Endodermal cell (in vitro differentiated cells): ENCODE measurements around the gene PRKCE. TPM values are rescaled to one million over a fixed set of nuclear protein-coding genes. Genes with fewer than 3 reads are reported as not detected.
A peak's percentile ranks its signal among the peaks of the same experiment; 100 is the strongest.

Experiments
- DNase-seq: peaks from one replicate; pipeline ENCODE4 v3.0.0-alpha.2; 2017
- H3K27ac ChIP-seq: 2 replicates; pipeline ENCODE4 v1.5.1; 2013; ENCODE audit warnings: mild to moderate bottlenecking, low read depth, low read length, moderate library complexity
- H3K27me3 ChIP-seq: 2 replicates; pipeline ENCODE4 v1.6.1; 2013; ENCODE audit warnings: mild to moderate bottlenecking, low read length, moderate library complexity; ENCODE audit not compliant: insufficient read depth, control insufficient read depth, poor library complexity, severe bottlenecking
- H3K36me3 ChIP-seq: 2 replicates; pipeline ENCODE4 v1.7.0; 2013; ENCODE audit warnings: mild to moderate bottlenecking, low read length, moderate library complexity; ENCODE audit not compliant: control insufficient read depth, insufficient read depth
- H3K4me1 ChIP-seq: one replicate; pipeline ENCODE4 v1.7.0; 2013; ENCODE audit warnings: low read length; ENCODE audit not compliant: control insufficient read depth, insufficient read depth
- H3K4me3 ChIP-seq: 2 replicates; pipeline ENCODE4 v1.5.1; 2013; ENCODE audit warnings: mild to moderate bottlenecking, low read length, moderate library complexity
- H3K9ac ChIP-seq: 2 replicates; pipeline ENCODE4 v1.6.1; 2013; ENCODE audit warnings: mild to moderate bottlenecking, low read length, moderate library complexity; ENCODE audit not compliant: poor library complexity, severe bottlenecking; ENCODE audit errors: extremely low read depth
- H3K9me3 ChIP-seq: 2 replicates; pipeline ENCODE4 v1.6.1; 2013; ENCODE audit warnings: mild to moderate bottlenecking, low read length, moderate library complexity; ENCODE audit not compliant: control insufficient read depth
- H3K27ac Mint-ChIP-seq: 2 replicates; pipeline ENCODE4 v1.8.0; 2020; ENCODE audit warnings: mixed read lengths
- H3K27me3 Mint-ChIP-seq: 2 replicates; pipeline ENCODE4 v1.8.0; 2021; ENCODE audit warnings: mild to moderate bottlenecking, mixed read lengths; ENCODE audit not compliant: insufficient read depth
- H3K36me3 Mint-ChIP-seq: 2 replicates; pipeline ENCODE4 v1.8.0; 2020; ENCODE audit warnings: low read depth, mixed read lengths
- H3K4me1 Mint-ChIP-seq: 2 replicates; pipeline ENCODE4 v1.8.0; 2020; ENCODE audit warnings: mixed read lengths
- H3K4me3 Mint-ChIP-seq: 2 replicates; pipeline ENCODE4 v1.8.0; 2020; ENCODE audit warnings: mild to moderate bottlenecking, moderate library complexity, mixed read lengths
- H3K9me3 Mint-ChIP-seq: 2 replicates; pipeline ENCODE4 v1.8.0; 2020; ENCODE audit warnings: mild to moderate bottlenecking, mixed read lengths
- WGBS, 2 experiments: methylation state at CpG; one replicate each; pipeline versions ENCODE4 v1.1.5 to v1.1.7; 2013; ENCODE audit warnings: missing lambda C conversion rate in 2 of 2, mixed read lengths in 1 of 2; ENCODE audit not compliant: insufficient coverage in 1 of 2, insufficient read length in 1 of 2; 5-methylcytosine and 5-hydroxymethylcytosine counted together
- total RNA-seq, 2 donors: library from RNA; stranded (reverse); fragmentation: NEBNext Ultra II Directional in 1 of 2; extraction: Animal tissue kit (Norgen Biotek cat#: 25700) in 1 of 2; gene quantifications; 2 replicates in 1 of 2; 3 replicates in 1 of 2; pipeline ENCODE4 v1.2.1, GENCODE V29; 2021
- TF ChIP-seq, protein P1 (sequence below): fragments of 200-600 bp; sonication (generic); conservative IDR thresholded peaks from 2 replicates; pipeline ENCODE4 v1.5.0; 2021; ENCODE audit warnings: antibody characterized with exemption, mild to moderate bottlenecking

PRKCE gene
- total RNA-seq, 2 donors from 2014 or later, result 1.4 to 1.7 TPM

DNA sequence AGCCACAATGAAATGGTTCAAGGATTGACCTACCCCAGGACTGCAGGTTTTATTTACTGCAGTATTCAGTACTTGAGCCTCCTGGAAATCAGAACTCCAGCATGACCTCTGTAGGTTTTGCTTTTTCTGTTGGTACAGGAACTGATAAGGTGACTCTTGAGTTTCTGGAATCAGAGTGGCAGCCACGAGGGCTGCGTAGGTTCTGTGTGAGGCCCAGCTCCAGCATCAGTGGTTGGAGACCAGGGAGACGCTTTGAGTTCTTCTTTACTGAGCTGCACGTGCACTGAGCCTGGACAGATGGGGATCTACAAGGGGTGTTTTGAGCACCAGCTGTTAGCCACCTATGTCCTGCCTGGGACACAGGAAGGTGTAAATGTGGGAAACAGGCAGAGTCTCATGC, 423.0 kb downstream of the PRKCE start:
- TF ChIP-seq, protein P1, sequence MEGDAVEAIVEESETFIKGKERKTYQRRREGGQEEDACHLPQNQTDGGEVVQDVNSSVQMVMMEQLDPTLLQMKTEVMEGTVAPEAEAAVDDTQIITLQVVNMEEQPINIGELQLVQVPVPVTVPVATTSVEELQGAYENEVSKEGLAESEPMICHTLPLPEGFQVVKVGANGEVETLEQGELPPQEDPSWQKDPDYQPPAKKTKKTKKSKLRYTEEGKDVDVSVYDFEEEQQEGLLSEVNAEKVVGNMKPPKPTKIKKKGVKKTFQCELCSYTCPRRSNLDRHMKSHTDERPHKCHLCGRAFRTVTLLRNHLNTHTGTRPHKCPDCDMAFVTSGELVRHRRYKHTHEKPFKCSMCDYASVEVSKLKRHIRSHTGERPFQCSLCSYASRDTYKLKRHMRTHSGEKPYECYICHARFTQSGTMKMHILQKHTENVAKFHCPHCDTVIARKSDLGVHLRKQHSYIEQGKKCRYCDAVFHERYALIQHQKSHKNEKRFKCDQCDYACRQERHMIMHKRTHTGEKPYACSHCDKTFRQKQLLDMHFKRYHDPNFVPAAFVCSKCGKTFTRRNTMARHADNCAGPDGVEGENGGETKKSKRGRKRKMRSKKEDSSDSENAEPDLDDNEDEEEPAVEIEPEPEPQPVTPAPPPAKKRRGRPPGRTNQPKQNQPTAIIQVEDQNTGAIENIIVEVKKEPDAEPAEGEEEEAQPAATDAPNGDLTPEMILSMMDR, result no peak
- Histone ChIP-seq H3K27ac (no peak overlapping the region), H3K27me3 (no peaks in the 10 kb centered on the region), H3K9me3 (no peaks in the 10 kb centered on the region), H3K4me3 (no peak overlapping the region), H3K9ac (no peak overlapping the region), H3K36me3 (no peaks in the 10 kb centered on the region), H3K4me1 (no peaks in the 10 kb centered on the region)
- Mint-ChIP-seq H3K4me1 (peaks cover 16% of the 10 kb centered on the region), H3K4me3 (no peak overlapping the region), H3K27me3 (peaks cover 4% of the 10 kb centered on the region), H3K9me3 (no peaks in the 10 kb centered on the region), H3K36me3 (no peaks in the 10 kb centered on the region), H3K27ac (peak overlapping the region; percentile 19)
- WGBS, 2 experiments, result 93 to 100% methylated on average over 1 to 4 of the region's 4 CpGs
- DNase-seq, result no peak

DNA sequence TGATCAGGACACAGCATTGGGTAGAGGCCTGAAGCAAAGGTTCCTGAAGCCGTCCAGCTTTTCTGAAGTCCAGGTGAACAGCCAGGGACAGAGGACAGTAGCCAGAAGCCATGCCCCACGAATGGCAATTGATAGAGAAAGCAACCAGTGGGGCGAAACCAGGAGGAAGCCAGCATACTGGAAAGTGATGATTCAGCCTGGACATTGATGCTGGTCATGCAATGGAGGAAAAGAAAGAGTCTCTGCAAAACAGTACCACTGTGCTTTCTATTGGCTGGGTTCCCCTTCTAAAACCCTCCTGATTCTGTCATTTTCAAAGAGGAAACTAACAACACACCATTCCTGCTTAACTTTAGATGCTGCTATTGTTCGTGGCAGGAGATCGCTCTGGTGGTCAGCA, 424.4 kb downstream of the PRKCE start:
- H3K4me1 Mint-ChIP-seq, result peaks cover 21% of the 10 kb centered on the region
- no peak for DNase-seq
- H3K9me3 Mint-ChIP-seq, result no peaks in the 10 kb centered on the region
- H3K27ac ChIP-seq, result no peak overlapping the region
- no peaks in the 10 kb centered on the region for H3K27me3 ChIP-seq
- no peak overlapping the region for H3K4me3 Mint-ChIP-seq
- no peak overlapping the region for H3K27ac Mint-ChIP-seq
- TF ChIP-seq, protein P1, result no peak
- H3K36me3 ChIP-seq, result no peaks in the 10 kb centered on the region
- no peaks in the 10 kb centered on the region for H3K9me3 ChIP-seq
- no peaks in the 10 kb centered on the region for H3K4me1 ChIP-seq
- H3K9ac ChIP-seq, result no peak overlapping the region
- no peak overlapping the region for H3K4me3 ChIP-seq
- 92 to 100% methylated on average over 5 of the region's 5 CpGs for WGBS, 2 experiments
- H3K36me3 Mint-ChIP-seq, result no peaks in the 10 kb centered on the region
- H3K27me3 Mint-ChIP-seq, result peaks cover 4% of the 10 kb centered on the region

DNA sequence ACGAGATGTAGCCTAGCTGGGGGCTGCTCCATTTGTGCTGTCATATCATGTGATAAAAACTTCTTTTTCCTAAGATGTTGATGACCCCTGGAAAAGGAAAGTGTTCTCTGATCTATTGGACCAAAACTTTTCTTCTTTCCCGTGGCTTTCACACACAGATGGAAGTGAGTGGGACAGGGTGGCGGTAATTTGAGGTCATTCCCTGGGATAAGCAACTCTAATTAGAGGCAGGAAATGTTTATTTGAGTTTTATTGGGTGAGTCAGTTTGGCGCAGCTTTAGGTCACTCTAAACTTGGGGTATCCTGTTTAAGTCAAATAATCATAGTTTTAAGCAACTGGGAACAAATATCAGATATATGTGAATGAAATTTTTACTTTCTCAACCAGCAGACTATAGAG, 424.8 kb downstream of the PRKCE start:
- no peak overlapping the region for H3K9ac ChIP-seq
- H3K4me1 Mint-ChIP-seq, result peaks cover 21% of the 10 kb centered on the region
- no peaks in the 10 kb centered on the region for H3K9me3 ChIP-seq
- H3K27me3 Mint-ChIP-seq, result peaks cover 4% of the 10 kb centered on the region
- H3K4me3 ChIP-seq, result no peak overlapping the region
- H3K4me3 Mint-ChIP-seq, result no peak overlapping the region
- DNase-seq, result no peak
- 91 to 93% methylated on average over 3 to 4 of the region's 4 CpGs for WGBS, 2 experiments
- H3K4me1 ChIP-seq, result no peaks in the 10 kb centered on the region
- H3K9me3 Mint-ChIP-seq, result no peaks in the 10 kb centered on the region
- no peak overlapping the region for H3K27ac ChIP-seq
- H3K36me3 ChIP-seq, result no peaks in the 10 kb centered on the region
- no peaks in the 10 kb centered on the region for H3K27me3 ChIP-seq
- TF ChIP-seq, protein P1, result no peak
- no peak overlapping the region for H3K27ac Mint-ChIP-seq
- no peaks in the 10 kb centered on the region for H3K36me3 Mint-ChIP-seq
